Astrocyte (in vitro differentiated cells and primary cell): Measurements from ENCODE around the gene CPED1. TPM values are rescaled to one million over a fixed set of nuclear protein-coding genes. Genes with fewer than 3 reads are reported as not detected.

Experiments
- DNase-seq: peaks from one replicate; pipeline ENCODE4 v3.0.0-alpha.2; 2010; ENCODE audit warnings: low read depth
- FAIRE-seq: peaks from 2 replicates; lab custom pipeline; 2011; peaks lifted over from hg19 to GRCh38; lab: Jason Lieb, UNC
- H2AFZ ChIP-seq: 2 replicates; pipeline ENCODE4 v1.6.0; 2012; ENCODE audit warnings: low read depth, low read length, inconsistent platforms
- H3K27ac ChIP-seq: 2 replicates; pipeline ENCODE4 v1.5.1; 2011; ENCODE audit warnings: low read depth, low read length, inconsistent platforms
- H3K27me3 ChIP-seq: 2 replicates; pipeline ENCODE4 v1.6.0; 2011; ENCODE audit warnings: low read length, inconsistent platforms; ENCODE audit not compliant: insufficient read depth
- H3K36me3 ChIP-seq: 2 replicates; pipeline ENCODE4 v1.5.1; 2011; ENCODE audit warnings: low read length, inconsistent platforms; ENCODE audit not compliant: insufficient read depth
- H3K4me1 ChIP-seq: 2 replicates; pipeline ENCODE4 v1.5.1; 2011; ENCODE audit warnings: low read length, inconsistent platforms; ENCODE audit not compliant: insufficient read depth
- H3K4me2 ChIP-seq: 2 replicates; pipeline ENCODE4 v1.6.0; 2012; ENCODE audit warnings: low read length, inconsistent platforms
- H3K4me3 ChIP-seq: 2 replicates; pipeline ENCODE4 v1.5.1; 2011; ENCODE audit warnings: low read depth, mild to moderate bottlenecking, low read length, inconsistent platforms; ENCODE audit not compliant: insufficient read depth
- H3K79me2 ChIP-seq: 2 replicates; pipeline ENCODE4 v1.6.0; 2012; ENCODE audit warnings: mild to moderate bottlenecking, low read length, inconsistent platforms; ENCODE audit not compliant: insufficient read depth
- H3K9ac ChIP-seq: 2 replicates; pipeline ENCODE4 v1.6.0; 2012; ENCODE audit warnings: mild to moderate bottlenecking, low read length, inconsistent platforms
- H3K9me3 ChIP-seq: 2 replicates; pipeline ENCODE4 v1.5.1; 2012; ENCODE audit warnings: low read depth, mild to moderate bottlenecking, low read length, inconsistent platforms; ENCODE audit not compliant: insufficient read depth
- H4K20me1 ChIP-seq: 2 replicates; pipeline ENCODE4 v1.6.0; 2012; ENCODE audit warnings: low read length, inconsistent platforms; ENCODE audit not compliant: insufficient read depth
- H3K27ac Mint-ChIP-seq: one replicate; pipeline ENCODE4 v1.8.0; 2021; ENCODE audit warnings: mild to moderate bottlenecking, mixed read lengths; ENCODE audit not compliant: unreplicated experiment
- H3K27me3 Mint-ChIP-seq: one replicate; pipeline ENCODE4 v1.8.0; 2021; ENCODE audit warnings: low read depth, mixed read lengths; ENCODE audit not compliant: unreplicated experiment
- H3K36me3 Mint-ChIP-seq: one replicate; pipeline ENCODE4 v1.8.0; 2021; ENCODE audit warnings: low read depth, mixed read lengths; ENCODE audit not compliant: unreplicated experiment
- H3K4me1 Mint-ChIP-seq: one replicate; pipeline ENCODE4 v1.8.0; 2021; ENCODE audit warnings: low read depth, mixed read lengths; ENCODE audit not compliant: unreplicated experiment
- H3K4me3 Mint-ChIP-seq: one replicate; pipeline ENCODE4 v1.8.0; 2021; ENCODE audit warnings: mild to moderate bottlenecking, moderate library complexity, mixed read lengths; ENCODE audit not compliant: unreplicated experiment
- H3K9me3 Mint-ChIP-seq: one replicate; pipeline ENCODE4 v1.8.0; 2021; ENCODE audit warnings: mild to moderate bottlenecking, mixed read lengths; ENCODE audit not compliant: unreplicated experiment
- CTCF ChIP-seq: IDR thresholded peaks from 2 replicates; pipeline ENCODE4 v1.5.1; 2011; ENCODE audit warnings: low read depth, mild to moderate bottlenecking, inconsistent platforms, low read length, moderate library complexity; ENCODE audit not compliant: insufficient read depth
- EZH2 ChIP-seq: IDR thresholded peaks from 2 replicates; pipeline ENCODE4 v1.6.1; 2012; ENCODE audit warnings: mild to moderate bottlenecking, low read length, inconsistent platforms; ENCODE audit not compliant: insufficient read depth
- total RNA-seq: library from RNA; stranded (reverse); gene quantifications from 2 replicates; pipeline ENCODE4 v1.2.1, GENCODE V29; 2021

The CPED1 gene
- total RNA-seq, 1 donor from 2014 or later = 6.1 TPM

GRCh38 chr7:121049897-121050296 is 61.4 kb downstream of the CPED1 start:
- Histone ChIP-seq H3K27ac (no peak overlapping the region), H3K9me3 (no peaks in the 10 kb centered on the region), H3K4me2 (no peak overlapping the region), H3K4me3 (no peak overlapping the region), H3K79me2 (no peaks in the 10 kb centered on the region), H3K9ac (no peak overlapping the region), H2AFZ (no peak overlapping the region), H3K27me3 (no peaks in the 10 kb centered on the region), H3K4me1 (no peaks in the 10 kb centered on the region), H4K20me1 (no peaks in the 10 kb centered on the region), H3K36me3 (no peaks in the 10 kb centered on the region)
- H3K27ac Mint-ChIP-seq = no peak overlapping the region
- FAIRE-seq (no peak), DNase-seq (no peak)
- H3K36me3 Mint-ChIP-seq = peaks cover 3% of the 10 kb centered on the region
- no peaks in the 10 kb centered on the region for H3K27me3 Mint-ChIP-seq
- H3K4me3 Mint-ChIP-seq = no peak overlapping the region
- peaks cover 3% of the 10 kb centered on the region for H3K9me3 Mint-ChIP-seq
- TF ChIP-seq CTCF = no peak
- no peak for TF ChIP-seq EZH2
- peaks cover 8% of the 10 kb centered on the region for H3K4me1 Mint-ChIP-seq

GRCh38 chr7:121053219-121053618 is 64.7 kb downstream of the CPED1 start:
- no peaks in the 10 kb centered on the region for H3K36me3 Mint-ChIP-seq
- DNase-seq (no peak), FAIRE-seq (no peak)
- H4K20me1 ChIP-seq = no peaks in the 10 kb centered on the region
- TF ChIP-seq EZH2 = no peak
- no peak for TF ChIP-seq CTCF
- H3K9me3 ChIP-seq = no peaks in the 10 kb centered on the region
- H3K4me1 Mint-ChIP-seq = peaks cover 9% of the 10 kb centered on the region
- H3K27me3 ChIP-seq = no peaks in the 10 kb centered on the region
- H3K4me2 ChIP-seq = no peak overlapping the region
- H3K9ac ChIP-seq = no peak overlapping the region
- no peaks in the 10 kb centered on the region for H3K27me3 Mint-ChIP-seq
- H3K4me3 Mint-ChIP-seq = no peak overlapping the region
- H3K9me3 Mint-ChIP-seq = no peaks in the 10 kb centered on the region
- no peaks in the 10 kb centered on the region for H3K4me1 ChIP-seq
- no peak overlapping the region for H3K27ac ChIP-seq
- H3K27ac Mint-ChIP-seq = no peak overlapping the region
- no peaks in the 10 kb centered on the region for H3K36me3 ChIP-seq
- no peak overlapping the region for H3K4me3 ChIP-seq
- H2AFZ ChIP-seq = no peak overlapping the region
- H3K79me2 ChIP-seq = no peaks in the 10 kb centered on the region

- Histone ChIP-seq H4K20me1 (no peaks in the 10 kb centered on the region), H3K4me2 (no peak overlapping the region), H3K9ac (no peak overlapping the region), H3K36me3 (no peaks in the 10 kb centered on the region), H3K9me3 (no peaks in the 10 kb centered on the region), H2AFZ (no peak overlapping the region), H3K4me1 (no peaks in the 10 kb centered on the region), H3K4me3 (no peak overlapping the region), H3K79me2 (no peaks in the 10 kb centered on the region), H3K27me3 (no peaks in the 10 kb centered on the region), H3K27ac (no peak overlapping the region)
- TF ChIP-seq CTCF = no peak
- TF ChIP-seq EZH2 = no peak
- DNase-seq (no peak), FAIRE-seq (no peak)
- H3K4me3 Mint-ChIP-seq = no peak overlapping the region
- no peaks in the 10 kb centered on the region for H3K36me3 Mint-ChIP-seq
- H3K9me3 Mint-ChIP-seq = no peaks in the 10 kb centered on the region
- H3K27ac Mint-ChIP-seq = no peak overlapping the region
- H3K4me1 Mint-ChIP-seq = peaks cover 5% of the 10 kb centered on the region
- no peaks in the 10 kb centered on the region for H3K27me3 Mint-ChIP-seq
Observed at GRCh38 chr7:121054925-121055324, 66.4 kb downstream of the CPED1 start.
